HepG2 (cell line): Measurements from ENCODE around the gene EHBP1. TPM values are rescaled to one million over a fixed set of nuclear protein-coding genes. Genes with fewer than 3 reads are reported as not detected.

Source experiments
- AGO2 ChIP-seq: fragments of 200-400 bp; formaldehyde crosslinking; optimal IDR thresholded peaks from 2 replicates; pipeline ENCODE3; 2017; ENCODE audit warnings: mild to moderate bottlenecking, low read depth, low read length, moderate library complexity
- ARID5B ChIP-seq: IDR thresholded peaks from 2 replicates; pipeline ENCODE4 v1.4.0; 2020; ENCODE audit warnings: mild to moderate bottlenecking, missing genetic modification reagents
- EP300 ChIP-seq, 3 experiments: sonication (generic) in 1 of 3; formaldehyde crosslinking in 1 of 3; IDR thresholded peaks; 2 replicates each; pipeline versions ENCODE4 v1.5.1 to v1.6.1; 2011 to 2020; ENCODE audit warnings: low read depth in 2 of 3, low read length in 2 of 3, borderline replicate concordance in 1 of 3, improper control_type of control experiment in 1 of 3, mild to moderate bottlenecking in 1 of 3, missing genetic modification reagents in 1 of 3, moderate library complexity in 1 of 3
- FIP1L1 ChIP-seq: fragments of 200-400 bp; formaldehyde crosslinking; IDR thresholded peaks from 2 replicates; pipeline ENCODE4 v1.6.1; 2018; ENCODE audit warnings: low read depth, mild to moderate bottlenecking, low read length, moderate library complexity, borderline replicate concordance; ENCODE audit not compliant: insufficient read depth
- KAT8 ChIP-seq: IDR thresholded peaks from 2 replicates; pipeline ENCODE4 v1.6.1; 2016; ENCODE audit warnings: missing genetic modification reagents, missing compliant biosample characterization
- MZF1 ChIP-seq: sonication (generic); formaldehyde crosslinking; IDR thresholded peaks from 2 replicates; pipeline ENCODE4 v1.8.1; 2023; ENCODE audit warnings: mild to moderate bottlenecking, missing genetic modification reagents, borderline replicate concordance
- NFATC3 ChIP-seq: sonication (generic); formaldehyde crosslinking; IDR thresholded peaks from 2 replicates; pipeline ENCODE4 v1.5.1; 2020; ENCODE audit warnings: mild to moderate bottlenecking, missing genetic modification reagents
- NFRKB ChIP-seq: fragments of 450-650 bp; IDR thresholded peaks from 2 replicates; pipeline ENCODE4 v1.6.1; 2017
- SETDB1 ChIP-seq: sonication (generic); formaldehyde crosslinking; IDR thresholded peaks from 2 replicates; pipeline ENCODE4 v1.5.1; 2020; ENCODE audit warnings: missing genetic modification reagents, mild to moderate bottlenecking, borderline replicate concordance
- SMC3 ChIP-seq: IDR thresholded peaks from 2 replicates; pipeline ENCODE4 v1.6.1; 2011; ENCODE audit warnings: low read length, improper control_type of control experiment
- TIGD3 ChIP-seq: sonication (generic); formaldehyde crosslinking; IDR thresholded peaks from 2 replicates; pipeline ENCODE4 v1.5.1; 2020; ENCODE audit warnings: mild to moderate bottlenecking, missing genetic modification reagents, borderline replicate concordance
- ZBTB40 ChIP-seq, 2 experiments: fragments of 450-650 bp in 1 of 2; sonication (generic) in 1 of 2; formaldehyde crosslinking in 1 of 2; IDR thresholded peaks; 2 replicates each; pipeline versions ENCODE4 v1.6.1 to v1.8.0; 2016 to 2022; ENCODE audit warnings: antibody characterized with exemption in 1 of 2, mild to moderate bottlenecking in 1 of 2, missing genetic modification reagents in 1 of 2
- ZNF639 ChIP-seq: conservative IDR thresholded peaks from 2 replicates; pipeline ENCODE4 v1.6.1; 2018; ENCODE audit warnings: missing genetic modification reagents
- polyA plus RNA-seq, 8 experiments: library from polyadenylated mRNA; depleted of rRNA in 3 of 8; stranded (reverse) in 7 of 8; unstranded in 1 of 8; fragments of >200 nt; fragmentation: Illumina TruSeq in 4 of 8; extraction: Trizol in 4 of 8; gene quantifications; 2 replicates each; pipeline versions ENCODE4 v1.2.1 to v1.2.3, GENCODE V29; 2011 to 2016; ENCODE audit warnings: low read depth in 4 of 8, missing spikeins in 1 of 8, mixed read lengths in 1 of 8; ENCODE audit not compliant: insufficient read depth in 1 of 8
- total RNA-seq, 5 experiments: library from RNA; depleted of rRNA; stranded (reverse); fragments of >200 nt; fragmentation: Illumina TruSeq; extraction: Trizol; gene quantifications; 2 replicates each; pipeline ENCODE4 v1.2.3, GENCODE V29; 2016; ENCODE audit warnings: low read depth in 1 of 5

The EHBP1 gene
- total and polyA plus RNA-seq, 2 of the 13 experiments (the other 11 are each of a cell fraction or from before 2014, with no cell fraction given): 93.5 to 146 TPM

GRCh38 chr2:62672601-62673000 lies 32.9 kb upstream of the EHBP1 start (continued):
- TF ChIP-seq ARID5B (CRISPR knock-in tag): peak; percentile 64
- no peak for TF ChIP-seq KAT8 (CRISPR knock-in tag)
- no peak for TF ChIP-seq AGO2
- TF ChIP-seq SMC3: 0 out of 2 replicates have a peak, but pooled peaks have one; percentile 17
- TF ChIP-seq ZNF639 (CRISPR knock-in tag): no peak
- no peak for TF ChIP-seq MZF1 (CRISPR knock-in tag)
- TF ChIP-seq TIGD3 (CRISPR knock-in tag): no peak
- peak in 1 of 2 experiments; percentile 69; a peak in 1 of 4 replicates for TF ChIP-seq EP300 (IDR thresholded peaks at IDR 0.05; ENCODE audit: low read depth in 2 of 2, low read length in 2 of 2)
- TF ChIP-seq EP300 (CRISPR knock-in tag; IDR thresholded peaks at IDR 0.05; ENCODE audit: borderline replicate concordance): no peak
- TF ChIP-seq SETDB1 (CRISPR knock-in tag): no peak
- TF ChIP-seq ZBTB40 (IDR thresholded peaks at IDR 0.05): no peak
- TF ChIP-seq ZBTB40 (CRISPR knock-in tag; IDR thresholded peaks at IDR 0.05): no peak
- no peak for TF ChIP-seq NFATC3
- no peak for TF ChIP-seq FIP1L1
- TF ChIP-seq NFRKB: no peak
